K562 (cell line): ENCODE data around the gene RASSF1. TPM values are rescaled to one million over a fixed set of nuclear protein-coding genes. Genes with fewer than 3 reads are reported as not detected.

Experiments
- CEBPB ChIP-seq: fragments of 450-650 bp; IDR thresholded peaks from 2 replicates; pipeline ENCODE4 v1.6.1; 2016; ENCODE audit warnings: missing genetic modification characterization, missing compliant biosample characterization
- GABPB1 ChIP-seq: sonication (generic); formaldehyde crosslinking; IDR thresholded peaks from 2 replicates; pipeline ENCODE4 v1.8.0; 2022; ENCODE audit warnings: mild to moderate bottlenecking, missing genetic modification reagents
- HDAC1 ChIP-seq, 2 experiments: fragments of 450-650 bp; IDR thresholded peaks; 2 replicates each; pipeline ENCODE4 v1.6.1; 2016 to 2017; ENCODE audit warnings: inconsistent platforms in 1 of 2, mild to moderate bottlenecking in 1 of 2, moderate library complexity in 1 of 2
- KDM5B ChIP-seq: fragments of 200-600 bp; sonication (generic); IDR thresholded peaks from 2 replicates; pipeline ENCODE4 v1.6.1; 2012; ENCODE audit warnings: low read depth, mild to moderate bottlenecking, moderate library complexity, low read length, control low read depth, inconsistent platforms; ENCODE audit not compliant: insufficient replicate concordance
- MBD2 ChIP-seq: sonication (generic); IDR thresholded peaks from 2 replicates; pipeline ENCODE4 v1.6.1; 2016; ENCODE audit warnings: low read depth, borderline replicate concordance
- MCM3 ChIP-seq: fragments of 450-650 bp; IDR thresholded peaks from 2 replicates; pipeline ENCODE4 v1.6.1; 2016
- MTA1 ChIP-seq: fragments of 450-650 bp; IDR thresholded peaks from 2 replicates; pipeline ENCODE4 v1.6.1; 2017; ENCODE audit warnings: borderline replicate concordance
- NCOR1 ChIP-seq: fragments of 450-650 bp; IDR thresholded peaks from 2 replicates; pipeline ENCODE4 v1.6.1; 2016; ENCODE audit warnings: mild to moderate bottlenecking, moderate library complexity
- SIX5 ChIP-seq, 2 experiments: IDR thresholded peaks; 2 replicates each; pipeline ENCODE4 v1.6.1; 2011; ENCODE audit warnings: low read length in 2 of 2, borderline replicate concordance in 1 of 2, low read depth in 1 of 2, mild to moderate bottlenecking in 1 of 2, moderate library complexity in 1 of 2; ENCODE audit not compliant: insufficient read depth in 1 of 2
- TBL1XR1 ChIP-seq, 2 experiments: IDR thresholded peaks; 2 replicates each; pipeline ENCODE4 v1.6.1; 2012; ENCODE audit warnings: improper control_type of control experiment in 2 of 2, low read length in 2 of 2, mild to moderate bottlenecking in 1 of 2
- U2AF1 ChIP-seq: fragments of 200-400 bp; formaldehyde crosslinking; optimal IDR thresholded peaks from 2 replicates; pipeline ENCODE3; 2017; ENCODE audit warnings: mild to moderate bottlenecking, low read depth, low read length, moderate library complexity
- ZBTB7A ChIP-seq: IDR thresholded peaks from 2 replicates; pipeline ENCODE4 v1.6.1; 2011; ENCODE audit warnings: low read depth, mild to moderate bottlenecking, low read length, moderate library complexity, borderline replicate concordance; ENCODE audit not compliant: control insufficient read depth
- ZNF24 ChIP-seq: fragments of 450-650 bp; IDR thresholded peaks from 2 replicates; pipeline ENCODE4 v1.6.1; 2016
- ZNF583 ChIP-seq: fragments of 250-450 bp; sonication (Bioruptor Pico); IDR thresholded peaks from 2 replicates; pipeline ENCODE4 v1.4.0; 2020
- ZNF609 ChIP-seq: sonication (generic); formaldehyde crosslinking; IDR thresholded peaks from 2 replicates; pipeline ENCODE4 v1.8.1; 2023; ENCODE audit warnings: missing genetic modification reagents, mild to moderate bottlenecking, borderline replicate concordance
- ZNF766 ChIP-seq: fragments of 200-800 bp; sonication (Bioruptor generic); conservative IDR thresholded peaks from 2 replicates; pipeline ENCODE4 v1.6.1; 2016; ENCODE audit warnings: missing genetic modification characterization, missing compliant biosample characterization
- polyA plus RNA-seq, 8 experiments: library from polyadenylated mRNA; depleted of rRNA in 4 of 8; stranded (reverse) in 5 of 8; unstranded in 3 of 8; fragments of >200 nt; fragmentation: Nextera tagmentation in 2 of 8; fragmentation: Illumina TruSeq in 1 of 8; extraction: Ambion mirVana in 2 of 8; extraction: Trizol in 1 of 8; gene quantifications; 2 replicates each; pipeline versions ENCODE4 v1.2.1 to v1.2.3, GENCODE V29; 2011 to 2014; ENCODE audit warnings: inconsistent platforms in 1 of 8, missing spikeins in 1 of 8
- total RNA-seq, 7 experiments: library from RNA; depleted of rRNA in 6 of 7; stranded (reverse); fragments of >200 nt in 6 of 7; fragmentation: Illumina TruSeq in 2 of 7; extraction: Trizol in 2 of 7; gene quantifications; 2 replicates each; pipeline versions ENCODE4 v1.2.1 to v1.2.3, GENCODE V29; 2011 to 2021; ENCODE audit warnings: low replicate concordance in 1 of 7
- TF ChIP-seq, protein P1 (sequence below), 2 experiments: fragments of 450-650 bp; conservative IDR thresholded peaks; 2 replicates each; pipeline ENCODE4 v1.6.1; 2017; ENCODE audit warnings: mild to moderate bottlenecking in 2 of 2, moderate library complexity in 2 of 2
- TF ChIP-seq, protein P2 (sequence below): fragments of 250-450 bp; sonication (Bioruptor Pico); IDR thresholded peaks from 2 replicates; pipeline ENCODE4 v1.8.0; 2021; ENCODE audit warnings: moderate library complexity, mild to moderate bottlenecking, inconsistent platforms
- TF ChIP-seq, protein P3 (sequence below): fragments of 250-450 bp; sonication (Bioruptor Pico); IDR thresholded peaks from 2 replicates; pipeline ENCODE4 v1.5.0; 2020; ENCODE audit warnings: mild to moderate bottlenecking, borderline replicate concordance

RASSF1 gene
- total and polyA plus RNA-seq, 9 of the 15 experiments (the other 6 are each of a cell fraction or from before 2014, with no cell fraction given) = 3.6 to 57.1 (median 24.6) TPM

- TF ChIP-seq ZNF609 (CRISPR knock-in tag) (no peak), CEBPB (tag) (no peak), ZNF583 (peak; percentile 94), MTA1 (peak; percentile 93), ZNF24 (no peak), MBD2 (peak; percentile 99), GABPB1 (CRISPR knock-in tag) (peak; percentile 87), KDM5B (peak; percentile 61), ZNF766 (peak; percentile 98), MCM3 (no peak), U2AF1 (no peak), HDAC1 (IDR thresholded peaks at IDR 0.05) (peak in 1 of 2 experiments; percentile 84; a peak in 2 of 4 replicates), NCOR1 (no peak), ZBTB7A (peak; percentile 77; the same call in 1 of the 2 replicates), TBL1XR1 (IDR thresholded peaks at IDR 0.05; ENCODE audit: low read length in 2 of 2) (no peak), SIX5 (IDR thresholded peaks at IDR 0.05; ENCODE audit: borderline replicate concordance in 1 of 2, insufficient read depth in 1 of 2, low read depth in 1 of 2, low read length in 2 of 2) (peak; percentile 100)
- TF ChIP-seq, protein P1, sequence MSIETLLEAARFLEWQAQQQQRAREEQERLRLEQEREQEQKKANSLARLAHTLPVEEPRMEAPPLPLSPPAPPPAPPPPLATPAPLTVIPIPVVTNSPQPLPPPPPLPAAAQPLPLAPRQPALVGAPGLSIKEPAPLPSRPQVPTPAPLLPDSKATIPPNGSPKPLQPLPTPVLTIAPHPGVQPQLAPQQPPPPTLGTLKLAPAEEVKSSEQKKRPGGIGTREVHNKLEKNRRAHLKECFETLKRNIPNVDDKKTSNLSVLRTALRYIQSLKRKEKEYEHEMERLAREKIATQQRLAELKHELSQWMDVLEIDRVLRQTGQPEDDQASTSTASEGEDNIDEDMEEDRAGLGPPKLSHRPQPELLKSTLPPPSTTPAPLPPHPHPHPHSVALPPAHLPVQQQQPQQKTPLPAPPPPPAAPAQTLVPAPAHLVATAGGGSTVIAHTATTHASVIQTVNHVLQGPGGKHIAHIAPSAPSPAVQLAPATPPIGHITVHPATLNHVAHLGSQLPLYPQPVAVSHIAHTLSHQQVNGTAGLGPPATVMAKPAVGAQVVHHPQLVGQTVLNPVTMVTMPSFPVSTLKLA (conservative IDR thresholded peaks at IDR 0.05) = peak; percentile 98 to 99
- TF ChIP-seq, protein P2, sequence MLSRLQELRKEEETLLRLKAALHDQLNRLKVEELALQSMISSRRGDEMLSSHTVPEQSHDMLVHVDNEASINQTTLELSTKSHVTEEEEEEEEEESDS (CRISPR knock-in tag) = no peak
- TF ChIP-seq, protein P3, sequence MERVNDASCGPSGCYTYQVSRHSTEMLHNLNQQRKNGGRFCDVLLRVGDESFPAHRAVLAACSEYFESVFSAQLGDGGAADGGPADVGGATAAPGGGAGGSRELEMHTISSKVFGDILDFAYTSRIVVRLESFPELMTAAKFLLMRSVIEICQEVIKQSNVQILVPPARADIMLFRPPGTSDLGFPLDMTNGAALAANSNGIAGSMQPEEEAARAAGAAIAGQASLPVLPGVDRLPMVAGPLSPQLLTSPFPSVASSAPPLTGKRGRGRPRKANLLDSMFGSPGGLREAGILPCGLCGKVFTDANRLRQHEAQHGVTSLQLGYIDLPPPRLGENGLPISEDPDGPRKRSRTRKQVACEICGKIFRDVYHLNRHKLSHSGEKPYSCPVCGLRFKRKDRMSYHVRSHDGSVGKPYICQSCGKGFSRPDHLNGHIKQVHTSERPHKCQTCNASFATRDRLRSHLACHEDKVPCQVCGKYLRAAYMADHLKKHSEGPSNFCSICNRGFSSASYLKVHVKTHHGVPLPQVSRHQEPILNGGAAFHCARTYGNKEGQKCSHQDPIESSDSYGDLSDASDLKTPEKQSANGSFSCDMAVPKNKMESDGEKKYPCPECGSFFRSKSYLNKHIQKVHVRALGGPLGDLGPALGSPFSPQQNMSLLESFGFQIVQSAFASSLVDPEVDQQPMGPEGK (CRISPR knock-in tag) = no peak
Measured at GRCh38 chr3:50292159-50293078, 48.2 kb downstream of the RASSF1 start, which contains the start of gene IFRD2 (continued).
